Measurements from ENCODE around the gene NUP62. TPM values are rescaled to one million over a fixed set of nuclear protein-coding genes. Genes with fewer than 3 reads are reported as not detected.

Gene NUP62
- total and polyA plus RNA-seq, 7 donors = 21.1 to 46.8 (median 40.0) TPM

DNA sequence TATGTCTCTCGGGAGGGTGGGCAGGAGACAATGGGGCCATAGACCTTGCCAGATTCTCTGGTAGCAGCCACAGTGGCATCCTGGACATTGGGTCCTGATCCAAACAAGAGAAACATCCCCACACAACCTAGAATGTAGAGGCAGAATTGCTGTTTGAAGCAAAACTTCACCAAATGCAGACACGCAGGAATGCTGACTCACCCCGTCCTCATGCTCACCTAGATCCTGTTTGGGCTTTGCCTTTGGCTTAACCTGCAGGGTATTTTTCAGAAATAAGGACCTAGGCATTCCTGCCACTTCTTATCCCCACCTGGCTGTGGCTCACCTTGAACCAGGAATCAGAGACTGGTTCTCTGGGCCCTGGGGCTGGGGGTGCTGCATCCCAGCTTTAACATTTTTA is 44.5 kb downstream of the NUP62 start:
- ATAC-seq (no peak), DNase-seq (no peak)
- Histone ChIP-seq H3K27ac (no peak overlapping the region), H3K9me3 (no peaks in the 10 kb centered on the region), H3K27me3 (ENCODE audit: insufficient read depth in 3 of 3, low read length in 2 of 3) (no peaks in the 10 kb centered on the region), H3K36me3 (ENCODE audit: insufficient read depth in 1 of 2, low read depth in 1 of 2) (peaks cover 14 to 93% of the 10 kb centered on the region in 2 donors), H3K4me1 (peaks cover 1% of the 10 kb centered on the region), H3K4me3 (no peak overlapping the region)
- intact Hi-C loops (cut with DNase I) = no loop called here
- 92 to 97% (median 97%) methylated on average over 3 of the region's 3 CpGs for WGBS, 3 donors
- no peak for TF ChIP-seq CTCF (IDR thresholded peaks at IDR 0.05)

- DNase-seq (peak in 1 of 2 donors; percentile 54), ATAC-seq (no peak)
- H3K4me1 ChIP-seq = peaks cover 4% of the 10 kb centered on the region
- WGBS, 3 donors = 92 to 97% (median 93%) methylated on average over 12 to 18 of the region's 18 CpGs
- no peak for TF ChIP-seq CTCF (IDR thresholded peaks at IDR 0.05)
- peaks cover 14 to 96% of the 10 kb centered on the region in 2 donors for H3K36me3 ChIP-seq (ENCODE audit: insufficient read depth in 1 of 2, low read depth in 1 of 2)
- H3K9me3 ChIP-seq = no peaks in the 10 kb centered on the region
- intact Hi-C loops (cut with DNase I) = no loop called here
- no peak overlapping the region for H3K4me3 ChIP-seq
- no peaks in the 10 kb centered on the region for H3K27me3 ChIP-seq (ENCODE audit: insufficient read depth in 3 of 3, low read length in 2 of 3)
- H3K27ac ChIP-seq = no peak overlapping the region
Observed at GRCh38 chr19:49884109-49884508, 45.2 kb downstream of the NUP62 start.

GRCh38 chr19:49883094-49883493 is 46.2 kb downstream of the NUP62 start:
- no peaks in the 10 kb centered on the region for H3K9me3 ChIP-seq
- ATAC-seq (no peak), DNase-seq (no peak)
- H3K36me3 ChIP-seq (ENCODE audit: insufficient read depth in 1 of 2, low read depth in 1 of 2) = peaks cover 14 to 96% of the 10 kb centered on the region in 2 donors
- no peaks in the 10 kb centered on the region for H3K27me3 ChIP-seq (ENCODE audit: insufficient read depth in 3 of 3, low read length in 2 of 3)
- H3K4me1 ChIP-seq = peaks cover 14% of the 10 kb centered on the region
- H3K27ac ChIP-seq = no peak overlapping the region
- TF ChIP-seq CTCF (IDR thresholded peaks at IDR 0.05) = no peak
- intact Hi-C loops (cut with DNase I) = no loop called here
- 94 to 98% (median 98%) methylated on average over 5 of the region's 5 CpGs for WGBS, 3 donors
- no peak overlapping the region for H3K4me3 ChIP-seq

DNA sequence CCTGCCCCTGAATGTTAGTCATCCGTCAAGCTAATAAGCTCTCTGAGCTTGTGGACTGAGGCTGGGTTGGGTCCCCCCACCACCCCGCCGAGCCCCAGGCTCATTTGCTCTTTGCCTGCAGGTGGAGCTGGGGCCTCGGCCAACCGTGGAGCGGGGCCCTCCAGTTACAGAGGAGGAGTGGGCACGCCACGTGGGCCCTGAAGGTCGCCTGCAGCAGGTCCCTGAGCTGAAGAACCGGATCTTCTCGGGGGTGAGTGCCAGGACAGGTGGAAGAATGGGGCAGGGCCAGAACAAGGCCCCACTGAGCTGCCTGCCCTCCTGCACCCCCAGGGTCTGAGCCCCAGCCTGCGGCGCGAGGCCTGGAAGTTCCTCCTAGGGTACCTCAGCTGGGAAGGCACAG is 46.7 kb downstream of the NUP62 start:
- Histone ChIP-seq H3K9me3 (no peaks in the 10 kb centered on the region), H3K4me3 (no peak overlapping the region), H3K4me1 (peaks cover 15% of the 10 kb centered on the region), H3K36me3 (ENCODE audit: insufficient read depth in 1 of 2, low read depth in 1 of 2) (peaks cover 14 to 91% of the 10 kb centered on the region in 2 donors), H3K27me3 (ENCODE audit: insufficient read depth in 3 of 3, low read length in 2 of 3) (no peaks in the 10 kb centered on the region), H3K27ac (no peak overlapping the region)
- no peak for ATAC-seq
- 97 to 98% (median 98%) methylated on average over 14 of the region's 14 CpGs for WGBS, 3 donors
- TF ChIP-seq CTCF (IDR thresholded peaks at IDR 0.05) = no peak
- no peak for DNase-seq
- intact Hi-C loops (cut with DNase I) = no loop called here

- 84 to 87% (median 85%) methylated on average over 31 of the region's 31 CpGs for WGBS, 3 donors
- DNase-seq (peak in 1 of 2 donors; percentile 52), ATAC-seq (no peak)
- intact Hi-C loops (cut with DNase I) = no loop called here
- H3K27me3 ChIP-seq (ENCODE audit: insufficient read depth in 3 of 3, low read length in 2 of 3) = no peaks in the 10 kb centered on the region
- peaks cover 14 to 83% of the 10 kb centered on the region in 2 donors for H3K36me3 ChIP-seq (ENCODE audit: insufficient read depth in 1 of 2, low read depth in 1 of 2)
- no peak overlapping the region for H3K27ac ChIP-seq
- no peak for TF ChIP-seq CTCF (IDR thresholded peaks at IDR 0.05)
- no peaks in the 10 kb centered on the region for H3K9me3 ChIP-seq
- H3K4me1 ChIP-seq = peaks cover 15% of the 10 kb centered on the region
- no peak overlapping the region for H3K4me3 ChIP-seq
Observed at GRCh38 chr19:49881672-49882394, 47.5 kb downstream of the NUP62 start.
